Measurements from ENCODE around the gene UNC13B.

GRCh38 chr9:35426627-35427026, 264.8 kb downstream of the UNC13B start:
- TF ChIP-seq CTCF (IDR thresholded peaks at IDR 0.05) = no peak
- TF ChIP-seq POLR2A (IDR thresholded peaks at IDR 0.05) = no peak
